Activated T-cell treated with anti-CD3 and anti-CD28 coated beads, Interleukin-2, amount 50 U/mL, for 24 hours (primary cell): ENCODE data around the gene IRF4.

Source experiments
- DNase-seq: peaks from one replicate; pipeline ENCODE4 v3.0.0-alpha.2; 2020
- H3K27ac Mint-ChIP-seq: 2 replicates; pipeline ENCODE4 v1.8.0; 2020; ENCODE audit warnings: mild to moderate bottlenecking, mixed read lengths
- H3K27me3 Mint-ChIP-seq: 2 replicates; pipeline ENCODE4 v1.8.0; 2020; ENCODE audit warnings: mixed read lengths
- H3K36me3 Mint-ChIP-seq: 2 replicates; pipeline ENCODE4 v1.8.0; 2020; ENCODE audit warnings: low read depth, mixed read lengths
- H3K4me1 Mint-ChIP-seq: 2 replicates; pipeline ENCODE4 v1.8.0; 2020; ENCODE audit warnings: low read depth, mixed read lengths
- H3K4me3 Mint-ChIP-seq: 2 replicates; pipeline ENCODE4 v1.8.0; 2020; ENCODE audit warnings: mild to moderate bottlenecking, moderate library complexity, mixed read lengths
- H3K9me3 Mint-ChIP-seq: 2 replicates; pipeline ENCODE4 v1.8.0; 2020; ENCODE audit warnings: mixed read lengths

The IRF4 gene

DNA sequence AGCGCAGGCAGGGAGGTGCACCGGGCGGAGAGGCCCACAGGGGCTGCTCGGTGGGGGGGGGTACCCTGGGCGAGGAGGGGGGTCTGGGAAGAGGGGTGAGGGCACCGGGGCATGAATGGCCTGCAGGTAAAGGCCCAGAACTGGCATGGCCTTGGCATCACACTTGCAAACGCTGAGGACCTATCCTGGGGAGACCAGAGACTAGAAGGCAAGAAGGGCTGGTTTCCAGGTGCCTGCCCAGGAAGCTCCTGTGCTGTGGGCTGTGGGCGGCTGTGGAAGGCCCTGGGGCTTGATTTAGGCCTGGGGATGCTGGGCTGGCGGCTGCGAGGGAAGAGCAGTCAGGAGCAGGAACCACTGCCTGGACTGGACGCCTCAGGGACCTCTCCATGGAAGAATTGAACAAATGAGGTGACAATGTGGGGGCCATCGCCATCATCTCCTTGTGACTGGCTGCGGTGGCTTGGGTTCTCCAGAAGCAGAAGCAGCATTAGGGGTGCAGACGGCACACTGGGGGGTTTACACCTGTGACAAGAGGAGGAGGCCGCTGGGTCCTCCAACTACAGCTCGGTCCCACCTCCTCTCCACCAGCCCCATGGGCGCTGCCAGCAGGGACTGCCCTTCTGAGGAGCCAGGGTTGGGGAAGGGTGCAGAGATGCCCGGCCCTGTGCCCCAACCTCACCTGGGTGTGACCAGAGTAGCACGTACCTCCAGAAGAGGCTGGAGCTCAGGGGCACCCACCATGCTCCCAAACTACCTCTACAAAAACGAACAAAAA is 32.1 kb upstream of the IRF4 start:
- no peak for DNase-seq
- Mint-ChIP-seq H3K4me1 (peaks cover 22% of the 10 kb centered on the region), H3K36me3 (no peaks in the 10 kb centered on the region), H3K27me3 (no peaks in the 10 kb centered on the region), H3K9me3 (peaks cover 16% of the 10 kb centered on the region), H3K27ac (no peak overlapping the region), H3K4me3 (no peak overlapping the region)

DNA sequence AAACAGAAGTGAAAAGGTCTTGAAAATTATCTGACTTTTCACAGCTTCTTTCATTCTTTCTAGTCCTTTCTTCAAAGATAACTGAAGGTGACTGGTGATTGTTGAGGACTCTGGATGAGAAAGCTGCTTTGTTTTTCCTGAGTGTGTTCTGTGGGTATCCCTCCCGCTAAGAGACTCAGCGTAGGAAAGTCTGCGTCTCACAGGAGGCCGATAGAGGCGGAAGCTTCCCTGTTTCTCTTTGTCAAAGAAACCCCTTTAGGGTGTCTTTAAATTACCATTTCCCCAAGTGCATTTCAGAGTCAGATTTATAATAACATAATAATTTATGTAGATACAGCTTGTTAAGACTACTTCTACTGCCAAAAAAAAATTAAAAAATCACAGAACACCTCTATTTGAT is 31.2 kb upstream of the IRF4 start:
- Mint-ChIP-seq H3K27ac (no peak overlapping the region), H3K36me3 (no peaks in the 10 kb centered on the region), H3K27me3 (no peaks in the 10 kb centered on the region), H3K4me1 (peaks cover 22% of the 10 kb centered on the region), H3K9me3 (peaks cover 17% of the 10 kb centered on the region), H3K4me3 (no peak overlapping the region)
- DNase-seq, result no peak

DNA sequence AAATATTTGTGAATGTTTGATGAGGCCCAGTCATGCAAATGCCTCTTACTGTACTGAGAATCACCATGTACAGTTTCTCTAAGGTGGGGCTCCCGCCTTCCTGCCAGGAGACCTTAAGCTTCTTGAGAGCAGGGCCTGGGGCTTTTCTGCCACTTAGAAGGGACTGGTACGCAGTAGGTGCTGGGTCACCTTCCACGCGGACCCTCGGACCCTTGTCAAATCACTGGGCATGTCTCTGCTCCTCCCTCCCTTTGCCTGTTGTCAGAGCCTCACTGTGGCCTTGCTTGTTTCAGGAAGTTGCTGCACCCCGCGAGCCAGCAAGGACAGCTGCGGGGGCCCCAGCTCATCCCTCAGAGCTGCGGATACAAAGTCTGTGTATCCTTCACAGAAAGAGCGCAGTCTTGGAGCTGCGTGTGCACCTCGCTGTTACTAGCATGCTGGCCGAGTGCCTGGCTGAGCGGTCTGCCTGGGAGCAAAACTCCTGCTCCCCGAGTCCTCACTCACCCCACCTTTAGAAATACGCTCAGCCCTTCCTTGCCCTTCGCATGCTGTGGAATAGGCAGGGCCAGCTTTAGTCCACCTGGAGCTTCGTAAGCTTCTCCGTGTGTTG is 30.7 kb upstream of the IRF4 start:
- H3K27me3 Mint-ChIP-seq, result no peaks in the 10 kb centered on the region
- H3K4me1 Mint-ChIP-seq, result peaks cover 22% of the 10 kb centered on the region
- H3K27ac Mint-ChIP-seq, result no peak overlapping the region
- H3K9me3 Mint-ChIP-seq, result peaks cover 21% of the 10 kb centered on the region
- H3K4me3 Mint-ChIP-seq, result no peak overlapping the region
- no peaks in the 10 kb centered on the region for H3K36me3 Mint-ChIP-seq
- no peak for DNase-seq

DNA sequence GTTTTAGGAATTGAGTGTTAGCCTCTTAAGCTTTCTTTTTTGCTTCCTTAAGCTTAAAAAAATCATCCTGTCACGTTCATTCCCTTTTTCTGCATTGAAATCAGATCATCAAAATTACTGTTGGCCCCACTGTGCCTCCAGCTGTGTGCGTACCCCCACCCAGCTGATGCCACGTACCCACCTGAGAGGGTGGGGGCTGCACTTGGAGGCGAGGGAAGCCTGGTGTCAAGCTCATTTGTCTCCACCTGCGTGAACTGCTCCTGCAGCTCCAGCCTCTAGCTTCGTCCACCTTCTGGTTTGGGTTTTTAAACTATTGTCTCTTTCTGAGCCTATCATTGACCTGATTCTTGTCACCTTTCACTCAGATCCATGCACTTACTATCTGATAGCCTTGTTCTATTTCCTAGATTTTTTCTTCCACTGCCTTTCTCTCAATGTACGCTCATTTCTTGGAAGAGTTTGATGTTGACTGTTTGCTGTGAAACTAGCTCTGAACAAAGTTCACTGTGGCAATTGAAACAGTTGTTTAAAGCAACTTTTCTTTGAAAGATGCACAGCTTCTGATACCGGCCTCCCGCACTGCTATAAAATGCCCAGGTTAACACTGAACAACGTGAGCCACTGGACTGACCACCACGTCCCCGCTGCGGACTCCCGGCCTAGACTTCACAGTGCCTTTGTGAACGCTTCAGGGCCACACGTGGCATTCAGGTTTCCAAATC is 30.0 kb upstream of the IRF4 start:
- no peak for DNase-seq
- Mint-ChIP-seq H3K4me3 (no peak overlapping the region), H3K27ac (no peak overlapping the region), H3K9me3 (peaks cover 21% of the 10 kb centered on the region), H3K36me3 (no peaks in the 10 kb centered on the region), H3K4me1 (peaks cover 18% of the 10 kb centered on the region), H3K27me3 (no peaks in the 10 kb centered on the region)

DNA sequence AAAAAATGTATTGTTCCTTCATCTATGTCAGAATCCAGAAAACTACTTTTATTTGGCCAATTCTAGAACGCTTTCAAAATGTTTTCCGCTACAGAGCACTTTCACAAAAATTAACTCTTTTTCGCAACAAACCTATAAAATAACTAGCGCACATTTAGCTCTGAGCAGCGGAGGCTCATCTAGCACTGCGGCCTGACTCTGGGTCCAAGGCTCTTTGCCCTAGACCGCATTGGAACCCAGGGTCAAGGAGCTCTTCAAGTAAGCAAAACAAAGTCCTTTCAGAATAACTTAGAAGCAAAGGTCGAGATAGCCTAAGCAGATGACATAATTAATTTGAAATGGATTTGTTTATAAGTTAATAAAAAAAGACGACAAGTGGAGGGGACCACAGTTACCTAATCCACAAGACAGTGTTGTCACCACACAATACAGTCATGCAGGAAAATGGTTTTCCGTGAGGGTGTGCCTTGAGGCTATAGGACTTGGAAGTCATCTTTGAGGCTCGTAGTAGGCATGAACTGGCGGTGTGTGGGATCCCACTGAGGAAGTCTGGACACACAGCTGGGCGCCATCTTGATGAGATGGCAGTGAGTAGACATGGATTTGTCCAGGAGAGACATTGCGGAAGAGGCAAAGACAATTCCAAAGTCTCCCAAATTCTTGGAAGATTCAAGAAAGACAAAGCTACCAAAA is 29.2 kb upstream of the IRF4 start:
- H3K36me3 Mint-ChIP-seq, result no peaks in the 10 kb centered on the region
- no peaks in the 10 kb centered on the region for H3K27me3 Mint-ChIP-seq
- peaks cover 10% of the 10 kb centered on the region for H3K4me1 Mint-ChIP-seq
- H3K27ac Mint-ChIP-seq, result no peak overlapping the region
- H3K4me3 Mint-ChIP-seq, result no peak overlapping the region
- H3K9me3 Mint-ChIP-seq, result peaks cover 21% of the 10 kb centered on the region
- DNase-seq, result no peak

DNA sequence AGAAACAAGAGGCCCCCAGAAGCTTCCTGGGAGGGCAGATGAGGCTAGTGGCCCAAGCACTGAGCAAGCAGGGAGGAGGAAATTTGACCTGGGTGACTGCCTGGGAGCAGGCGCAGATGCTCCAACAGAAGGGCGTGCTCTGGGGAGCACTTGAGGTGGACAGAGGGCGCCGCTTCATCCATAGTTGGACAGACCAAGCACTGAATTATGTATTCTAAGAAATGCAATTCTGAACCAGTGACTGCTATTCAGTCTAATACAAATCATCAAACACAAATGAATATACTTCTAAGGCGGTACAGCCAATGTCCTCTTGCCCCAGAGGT is 28.7 kb upstream of the IRF4 start:
- peaks cover 5% of the 10 kb centered on the region for H3K4me1 Mint-ChIP-seq
- H3K27ac Mint-ChIP-seq, result no peak overlapping the region
- peaks cover 4% of the 10 kb centered on the region for H3K27me3 Mint-ChIP-seq
- H3K36me3 Mint-ChIP-seq, result no peaks in the 10 kb centered on the region
- H3K9me3 Mint-ChIP-seq, result peaks cover 21% of the 10 kb centered on the region
- no peak for DNase-seq
- H3K4me3 Mint-ChIP-seq, result no peak overlapping the region

DNA sequence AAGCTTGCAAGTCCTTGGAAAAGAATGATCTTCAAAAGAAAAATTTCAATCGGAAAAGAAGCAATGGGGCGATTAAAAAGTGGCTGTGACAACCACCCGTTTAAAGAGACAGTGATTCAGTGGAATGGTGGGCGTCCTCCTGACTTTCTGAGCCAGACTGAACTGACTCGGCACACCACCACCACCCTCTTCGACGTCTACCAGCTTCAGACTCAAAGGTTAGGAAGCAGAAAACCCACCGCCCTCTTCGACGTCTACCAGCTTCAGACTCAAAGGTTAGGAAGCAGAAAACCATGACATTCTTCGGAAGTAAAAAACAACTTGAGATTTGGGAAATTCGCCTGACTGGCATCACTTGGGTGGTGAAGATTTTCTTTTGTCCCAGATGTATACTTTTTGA is 28.3 kb upstream of the IRF4 start:
- H3K9me3 Mint-ChIP-seq, result peaks cover 21% of the 10 kb centered on the region
- H3K27me3 Mint-ChIP-seq, result peaks cover 4% of the 10 kb centered on the region
- no peak overlapping the region for H3K4me3 Mint-ChIP-seq
- no peaks in the 10 kb centered on the region for H3K36me3 Mint-ChIP-seq
- no peak for DNase-seq
- peaks cover 3% of the 10 kb centered on the region for H3K4me1 Mint-ChIP-seq
- no peak overlapping the region for H3K27ac Mint-ChIP-seq

DNA sequence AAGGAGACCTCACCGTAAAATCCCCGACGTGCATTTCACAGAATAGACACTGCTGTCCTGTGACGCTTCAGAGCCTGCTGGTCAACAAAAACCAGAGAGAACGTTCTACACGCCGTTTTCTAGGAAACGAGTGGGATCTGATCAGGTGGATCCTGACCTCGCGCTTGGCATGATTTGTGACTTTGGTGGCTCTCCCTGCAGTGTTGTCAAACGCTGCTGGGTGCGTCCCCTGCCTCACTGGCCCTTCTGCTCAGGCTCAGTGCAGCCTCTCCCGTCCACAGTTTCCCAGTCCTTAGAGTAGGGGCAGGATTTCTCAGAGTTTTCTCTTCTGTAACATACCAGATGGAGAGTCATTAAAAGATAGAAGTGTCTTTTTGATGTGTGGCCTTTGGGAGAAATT is 27.6 kb upstream of the IRF4 start:
- Mint-ChIP-seq H3K4me3 (no peak overlapping the region), H3K9me3 (peaks cover 21% of the 10 kb centered on the region), H3K4me1 (no peaks in the 10 kb centered on the region), H3K36me3 (no peaks in the 10 kb centered on the region), H3K27me3 (peaks cover 4% of the 10 kb centered on the region), H3K27ac (no peak overlapping the region)
- no peak for DNase-seq

DNA sequence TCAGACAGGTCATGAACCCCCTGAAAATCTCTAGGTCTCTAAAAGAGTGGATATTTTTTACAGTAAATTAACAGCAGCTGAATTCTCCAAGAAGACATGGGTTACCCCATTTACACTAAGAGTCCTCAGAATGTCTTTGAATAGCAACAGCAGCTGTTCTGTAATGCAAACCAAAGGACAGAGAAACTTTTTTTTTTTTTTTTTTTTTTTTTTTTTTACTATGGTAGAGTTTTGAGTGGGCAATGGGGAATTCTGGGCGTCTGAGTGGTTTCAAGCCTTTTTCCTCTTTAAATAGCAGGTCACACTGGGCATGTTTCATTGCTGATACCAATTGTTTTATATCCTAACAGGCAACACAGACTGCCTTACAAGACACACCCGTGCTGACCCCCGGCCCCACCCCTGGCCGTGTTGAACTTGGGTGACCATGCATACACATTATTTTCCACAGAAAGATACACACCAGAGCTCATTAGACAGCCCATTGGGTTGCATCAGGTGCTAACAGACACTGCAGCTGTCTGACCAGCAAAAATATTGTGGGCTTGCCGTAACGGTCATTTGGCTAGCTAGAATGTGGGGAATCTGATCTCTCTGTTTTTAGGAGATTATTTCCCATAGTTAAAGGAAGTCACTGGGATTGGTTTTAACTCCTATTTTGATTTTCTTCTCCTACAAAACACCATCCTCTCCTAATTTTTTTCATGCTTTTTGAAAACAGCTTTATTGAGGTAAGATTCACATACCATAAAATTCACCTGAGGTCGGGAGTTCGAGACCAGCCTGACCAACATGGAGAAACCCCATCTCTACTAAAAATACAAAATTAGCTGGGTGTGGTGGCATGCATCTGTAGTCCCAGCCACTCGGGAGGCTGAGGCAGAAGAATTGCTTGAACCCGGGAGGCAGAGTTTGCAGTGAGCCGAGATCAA is 26.7 kb upstream of the IRF4 start:
- Mint-ChIP-seq H3K27me3 (peaks cover 10% of the 10 kb centered on the region), H3K4me3 (no peak overlapping the region), H3K4me1 (no peaks in the 10 kb centered on the region), H3K9me3 (peaks cover 21% of the 10 kb centered on the region), H3K36me3 (no peaks in the 10 kb centered on the region), H3K27ac (no peak overlapping the region)
- no peak for DNase-seq

DNA sequence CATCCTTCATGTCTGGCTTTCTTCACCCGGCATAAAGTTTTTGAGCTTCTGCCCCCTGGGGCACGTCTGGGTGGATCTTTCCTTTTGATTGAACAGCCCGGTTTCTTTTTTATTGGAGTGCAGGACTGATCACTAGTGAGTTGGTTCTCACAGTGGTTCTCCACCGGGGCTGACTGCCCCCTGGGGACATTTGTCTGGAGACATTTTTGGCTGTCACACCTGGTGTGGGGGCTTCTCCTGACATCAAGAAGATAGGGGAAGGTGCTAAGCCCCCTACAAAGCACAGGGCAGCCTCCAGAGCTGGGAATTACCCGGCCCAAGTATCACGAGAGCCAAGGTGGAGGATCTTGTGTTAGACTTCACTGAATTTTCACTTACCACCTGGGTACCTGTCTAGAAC is 25.7 kb upstream of the IRF4 start:
- Mint-ChIP-seq H3K27ac (no peak overlapping the region), H3K9me3 (peaks cover 21% of the 10 kb centered on the region), H3K4me3 (no peak overlapping the region), H3K27me3 (peaks cover 17% of the 10 kb centered on the region), H3K36me3 (no peaks in the 10 kb centered on the region), H3K4me1 (no peaks in the 10 kb centered on the region)
- no peak for DNase-seq

DNA sequence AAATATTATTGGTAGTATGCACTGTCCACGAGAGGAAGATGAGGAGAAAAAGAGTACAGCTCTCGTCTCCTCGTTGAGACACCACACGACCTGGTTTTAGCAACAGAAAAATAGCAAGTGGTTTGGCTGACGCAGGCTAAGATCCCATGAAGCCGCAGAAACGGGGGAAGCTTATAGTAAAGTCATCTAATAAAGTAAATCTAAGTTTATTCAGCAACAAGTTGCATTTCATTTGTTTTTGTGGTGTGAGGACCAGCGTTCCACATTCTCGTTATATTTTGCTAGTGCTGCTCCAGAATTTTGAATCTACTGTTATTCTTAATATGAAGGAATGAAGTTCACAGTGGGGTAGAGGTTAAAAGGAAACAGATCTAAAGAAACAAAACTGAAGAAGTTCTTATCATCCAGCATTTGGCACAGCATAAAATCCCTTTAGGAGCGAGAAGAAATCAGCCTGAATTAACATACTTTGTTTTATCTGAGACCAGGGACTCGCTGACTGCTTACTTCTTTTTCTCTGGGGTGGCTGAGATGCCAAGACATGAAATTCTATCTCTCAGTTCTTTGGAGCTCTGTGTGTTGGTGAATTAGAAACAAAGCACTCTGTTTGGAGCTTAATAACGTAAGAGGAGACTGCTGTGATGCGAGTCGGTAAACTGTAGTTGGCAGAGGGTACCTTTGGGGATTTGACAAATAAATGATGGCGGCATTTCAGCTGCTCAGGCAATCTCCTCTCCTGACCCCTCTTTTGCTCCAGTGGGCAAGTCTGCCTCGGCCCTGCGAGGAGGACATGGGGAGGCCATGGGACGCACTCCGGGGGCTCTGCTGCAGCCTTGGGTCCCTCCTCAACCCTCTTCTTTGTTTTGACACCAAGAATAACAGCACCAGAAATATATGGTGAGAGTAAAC is 24.9 kb upstream of the IRF4 start:
- peaks cover 21% of the 10 kb centered on the region for H3K9me3 Mint-ChIP-seq
- H3K4me1 Mint-ChIP-seq, result no peaks in the 10 kb centered on the region
- H3K27me3 Mint-ChIP-seq, result peaks cover 18% of the 10 kb centered on the region
- no peak overlapping the region for H3K4me3 Mint-ChIP-seq
- no peak for DNase-seq
- H3K27ac Mint-ChIP-seq, result no peak overlapping the region
- H3K36me3 Mint-ChIP-seq, result no peaks in the 10 kb centered on the region

DNA sequence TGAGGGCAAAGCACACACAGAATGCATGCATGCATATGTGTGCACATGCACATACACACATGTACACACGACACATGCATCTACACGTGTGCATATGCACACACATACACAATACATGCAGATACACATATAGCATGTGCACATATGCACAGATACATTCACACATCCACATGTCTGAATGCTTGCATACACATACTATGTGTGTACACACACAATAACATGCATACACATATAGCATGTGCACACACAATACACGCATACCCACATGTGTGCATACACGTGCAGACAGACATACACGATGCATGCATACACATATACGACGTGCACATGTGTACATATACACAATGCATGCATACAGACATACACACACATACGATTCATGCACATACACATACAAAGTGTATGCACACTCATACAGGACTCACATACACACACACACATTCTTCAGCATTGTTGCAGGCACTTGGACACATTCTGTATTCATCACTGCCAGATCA is 24.2 kb upstream of the IRF4 start:
- no peaks in the 10 kb centered on the region for H3K36me3 Mint-ChIP-seq
- H3K27me3 Mint-ChIP-seq, result peaks cover 18% of the 10 kb centered on the region

More for the DNA sequence above, 24.2 kb upstream of the IRF4 start:
- no peak overlapping the region for H3K27ac Mint-ChIP-seq
- no peak for DNase-seq
- H3K9me3 Mint-ChIP-seq, result peaks cover 21% of the 10 kb centered on the region
- no peaks in the 10 kb centered on the region for H3K4me1 Mint-ChIP-seq
- H3K4me3 Mint-ChIP-seq, result no peak overlapping the region
